Activated B cell treated with CpG ODN at 0.5 μM for 24 hours (primary cell): ENCODE results near the gene CEP83. TPM values are rescaled to one million over a fixed set of nuclear protein-coding genes. Genes with fewer than 3 reads are reported as not detected.

Experiments used
- ATAC-seq: fragments of 200-7000 bp; cut with Tn5 transposase; one replicate; pipeline ENCODE4 v1.10.0; 2021; ENCODE audit warnings: low read depth, mild to moderate bottlenecking, moderate library complexity
- CTCF ChIA-PET: fragments of 350-600 bp; sonication (Branson Sonifier 250); formaldehyde crosslinking; loops from one replicate; lab custom pipeline; 2021; ENCODE audit warnings: antibody characterized with exemption; lab: Charles Lee
- POLR2A ChIA-PET: fragments of 350-600 bp; sonication (Branson Sonifier 250); formaldehyde crosslinking; loops from one replicate; lab custom pipeline; 2021; ENCODE audit warnings: antibody characterized with exemption; lab: Charles Lee
- DNase-seq: peaks from one replicate; pipeline ENCODE4 v3.0.0; 2022
- H3K27ac Mint-ChIP-seq: one replicate; pipeline ENCODE4 v1.8.0; 2020; ENCODE audit warnings: mixed read lengths
- H3K27me3 Mint-ChIP-seq: one replicate; pipeline ENCODE4 v1.8.0; 2021; ENCODE audit warnings: mixed read lengths
- H3K36me3 Mint-ChIP-seq: one replicate; pipeline ENCODE4 v1.8.0; 2021; ENCODE audit warnings: low read depth, mixed read lengths
- H3K4me1 Mint-ChIP-seq: one replicate; pipeline ENCODE4 v1.8.0; 2021; ENCODE audit warnings: mixed read lengths
- H3K4me3 Mint-ChIP-seq: one replicate; pipeline ENCODE4 v1.8.0; 2020; ENCODE audit warnings: mild to moderate bottlenecking, mixed read lengths
- H3K9me3 Mint-ChIP-seq: one replicate; pipeline ENCODE4 v1.8.0; 2020; ENCODE audit warnings: mixed read lengths
- CTCF ChIP-seq: fragments of 200-600 bp; IDR thresholded peaks from one replicate; pipeline ENCODE4 v1.8.0; 2022; ENCODE audit warnings: antibody characterized with exemption, mild to moderate bottlenecking
- intact Hi-C: fragments of 100-400 bp; cut with micrococcal nuclease; formaldehyde crosslinking; loops from one replicate; pipeline ENCODE4 v1.15.1; 2024
- total RNA-seq: library from RNA; stranded (reverse); gene quantifications from 2 replicates; pipeline ENCODE4 v1.2.3, GENCODE V29; 2022

The CEP83 gene
- total RNA-seq, 1 donor from 2014 or later, result 36.9 TPM

DNA sequence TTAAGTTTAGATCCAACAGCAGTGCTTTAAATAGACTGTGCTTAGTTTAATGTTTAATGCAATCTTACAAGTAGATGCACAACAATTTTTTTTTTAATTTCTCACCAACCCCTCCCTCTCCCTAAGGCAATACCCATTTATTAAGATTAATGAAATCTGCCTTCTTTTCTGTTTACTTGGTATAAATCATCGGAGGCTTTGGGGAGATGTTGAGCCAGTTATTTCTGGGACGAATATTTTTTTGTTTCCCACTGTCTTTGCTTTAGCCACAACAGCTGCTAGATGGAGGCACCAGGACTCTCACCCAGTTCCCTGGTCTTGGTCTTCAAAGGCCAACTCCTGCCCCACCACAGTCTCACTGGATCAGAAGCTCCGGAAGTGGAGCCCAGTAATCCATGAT, 197.9 kb downstream of the CEP83 start:
- POLR2A ChIA-PET, result interaction anchor here (1.0 to 2.6 kb wide), 9 partner anchors 37 to 112 kb away, joined by 3 to 36 read pairs (median 8); no protein-coding TSS in a partner anchor

DNA sequence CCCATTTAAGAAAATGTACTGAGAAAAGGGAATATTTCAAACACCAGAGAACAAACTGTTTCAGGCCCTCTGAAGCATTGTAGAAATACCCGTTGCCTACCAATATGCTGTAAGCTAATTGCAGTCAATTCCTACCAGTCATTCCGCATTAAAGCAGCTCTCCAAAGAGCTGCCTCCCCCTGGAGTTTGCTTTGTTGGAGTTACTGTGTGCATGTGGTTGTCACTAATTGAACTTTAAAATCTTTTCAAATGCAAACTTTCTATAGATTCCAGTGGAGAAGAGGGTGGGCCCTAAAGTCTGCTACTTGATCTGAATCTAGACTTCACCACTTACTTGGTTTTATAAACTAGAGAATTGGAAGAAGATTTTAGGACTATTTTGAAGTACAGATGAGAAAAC, 198.5 kb downstream of the CEP83 start:
- peaks cover 61% of the 10 kb centered on the region for H3K4me1 Mint-ChIP-seq
- ChIA-PET POLR2A (no interaction called here), CTCF (no interaction called here)
- no peak for DNase-seq
- no peak for ATAC-seq
- peak overlapping the region; percentile 99 for H3K27ac Mint-ChIP-seq
- no peaks in the 10 kb centered on the region for H3K9me3 Mint-ChIP-seq
- H3K36me3 Mint-ChIP-seq, result peaks cover 43% of the 10 kb centered on the region
- no peak overlapping the region for H3K4me3 Mint-ChIP-seq
- intact Hi-C loops, result loop anchor here (10.0 kb wide), 2 partner anchors 586 to 686 kb away; partner anchors contain the start of genes CRADD and SOCS2
- no peaks in the 10 kb centered on the region for H3K27me3 Mint-ChIP-seq
- no peak for TF ChIP-seq CTCF

More for the DNA sequence above, 197.9 kb downstream of the CEP83 start:
- peak overlapping the region; percentile 99 for H3K27ac Mint-ChIP-seq
- intact Hi-C loops, result loop anchor here (1.0 to 10.0 kb wide), 8 partner anchors 21 to 687 kb away; partner anchors contain the start of genes CRADD and SOCS2
- H3K4me3 Mint-ChIP-seq, result peak overlapping the region; percentile 97
- no peaks in the 10 kb centered on the region for H3K9me3 Mint-ChIP-seq
- no peak for TF ChIP-seq CTCF
- no peak for DNase-seq
- H3K27me3 Mint-ChIP-seq, result no peaks in the 10 kb centered on the region
- peaks cover 43% of the 10 kb centered on the region for H3K36me3 Mint-ChIP-seq
- H3K4me1 Mint-ChIP-seq, result peaks cover 63% of the 10 kb centered on the region
- ATAC-seq, result no peak
- CTCF ChIA-PET, result interaction anchor here (0.9 kb wide), 1 partner anchor 76 kb away, joined by 3 read pairs; no protein-coding TSS in a partner anchor

GRCh38 chr12:94260717-94261116, 198.9 kb downstream of the CEP83 start:
- POLR2A ChIA-PET, result interaction anchor here (1.0 kb wide), 1 partner anchor 53 kb away, joined by 7 read pairs; no protein-coding TSS in a partner anchor
- no peak for TF ChIP-seq CTCF
- no peak for DNase-seq
- no peak for ATAC-seq
- Mint-ChIP-seq H3K27ac (no peak overlapping the region), H3K9me3 (no peaks in the 10 kb centered on the region), H3K4me3 (no peak overlapping the region), H3K27me3 (no peaks in the 10 kb centered on the region), H3K4me1 (peaks cover 57% of the 10 kb centered on the region), H3K36me3 (peaks cover 43% of the 10 kb centered on the region)
- CTCF ChIA-PET, result no interaction called here
- intact Hi-C loops, result loop anchor here (10.0 kb wide), 2 partner anchors 586 to 686 kb away; partner anchors contain the start of genes CRADD and SOCS2

DNA sequence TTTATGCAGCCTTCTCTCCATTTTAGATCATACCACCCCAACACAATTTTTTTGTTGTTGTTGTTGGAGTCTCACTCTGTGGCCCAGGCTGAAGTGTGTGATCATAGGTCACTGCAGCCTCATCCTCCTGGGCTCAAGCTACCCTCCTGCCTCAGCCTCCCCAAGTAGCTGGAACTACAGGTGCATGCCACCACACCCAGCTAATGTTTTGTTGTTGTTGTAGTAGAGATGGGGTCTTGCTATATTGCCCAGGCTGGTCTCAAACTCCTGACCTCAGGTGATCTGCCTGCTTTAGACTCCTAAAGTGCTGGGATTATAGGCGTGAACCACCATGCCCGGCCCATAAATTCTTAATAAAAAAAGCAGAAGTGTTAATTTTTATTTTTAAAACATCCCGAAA, 199.7 kb downstream of the CEP83 start:
- peaks cover 43% of the 10 kb centered on the region for H3K36me3 Mint-ChIP-seq
- DNase-seq, result no peak
- ChIA-PET POLR2A (interaction anchor here (1.0 kb wide), 1 partner anchor 52 kb away, joined by 7 read pairs; no protein-coding TSS in a partner anchor), CTCF (no interaction called here)
- no peak overlapping the region for H3K27ac Mint-ChIP-seq
- no peak for ATAC-seq
- TF ChIP-seq CTCF, result no peak
- peaks cover 50% of the 10 kb centered on the region for H3K4me1 Mint-ChIP-seq
- no peak overlapping the region for H3K4me3 Mint-ChIP-seq
- no peaks in the 10 kb centered on the region for H3K27me3 Mint-ChIP-seq
- H3K9me3 Mint-ChIP-seq, result no peaks in the 10 kb centered on the region
- intact Hi-C loops, result loop anchor here (10.0 kb wide), 2 partner anchors 585 to 685 kb away; partner anchors contain the start of genes CRADD and SOCS2

DNA sequence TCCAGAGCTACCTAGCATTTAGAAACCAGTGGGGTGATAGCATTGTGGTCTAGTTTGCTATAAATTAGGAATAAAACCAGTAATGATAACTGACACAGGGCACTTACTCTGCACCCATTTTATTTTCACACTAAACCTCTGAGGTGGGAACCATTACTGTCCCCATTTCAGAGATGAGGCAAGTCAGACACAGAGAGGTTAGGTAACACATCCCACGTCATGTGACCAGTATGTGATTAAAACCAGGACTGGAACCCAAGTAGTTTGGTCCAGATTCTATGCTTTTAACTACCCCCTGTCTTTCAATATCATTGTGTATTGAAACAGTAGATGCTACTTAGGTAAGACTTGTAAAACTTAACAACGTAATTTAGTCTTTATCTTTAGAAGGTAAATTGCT, 201.1 kb downstream of the CEP83 start:
- intact Hi-C loops, result no loop called here
- Mint-ChIP-seq H3K36me3 (peaks cover 47% of the 10 kb centered on the region), H3K9me3 (no peaks in the 10 kb centered on the region), H3K4me1 (peaks cover 39% of the 10 kb centered on the region), H3K4me3 (no peak overlapping the region), H3K27ac (peak overlapping the region; percentile 42), H3K27me3 (no peaks in the 10 kb centered on the region)
- POLR2A ChIA-PET, result interaction anchor here (0.6 to 2.0 kb wide), 3 partner anchors 10 to 111 kb away, joined by 3 to 9 read pairs (median 4); no protein-coding TSS in a partner anchor
- CTCF ChIA-PET, result no interaction called here
- no peak for TF ChIP-seq CTCF
- DNase-seq (no peak), ATAC-seq (no peak)

Other genes starting within 250 kb of the CEP83 start
- gene TMCC3, start 190.7 kb upstream of the CEP83 start, total RNA-seq, result 24.2 and 28.0 TPM in 2 replicates